GM23338 (cell line): ENCODE data around the gene PTGIS.

ENCODE experiments used
- POLR2AphosphoS5 ChIP-seq: IDR thresholded peaks from 2 replicates; pipeline ENCODE4 v1.6.1; 2016; ENCODE audit warnings: antibody characterized with exemption, low read depth
- TF ChIP-seq, protein P1 (sequence below), 2 experiments: fragments of 200-600 bp in 1 of 2; sonication (generic) in 1 of 2; conservative IDR thresholded peaks; 2 replicates each; pipeline versions ENCODE4 v1.5.1 to v1.6.1; 2016 to 2017; ENCODE audit warnings: antibody characterized with exemption in 2 of 2, low read depth in 2 of 2, mild to moderate bottlenecking in 2 of 2, moderate library complexity in 1 of 2

DNA sequence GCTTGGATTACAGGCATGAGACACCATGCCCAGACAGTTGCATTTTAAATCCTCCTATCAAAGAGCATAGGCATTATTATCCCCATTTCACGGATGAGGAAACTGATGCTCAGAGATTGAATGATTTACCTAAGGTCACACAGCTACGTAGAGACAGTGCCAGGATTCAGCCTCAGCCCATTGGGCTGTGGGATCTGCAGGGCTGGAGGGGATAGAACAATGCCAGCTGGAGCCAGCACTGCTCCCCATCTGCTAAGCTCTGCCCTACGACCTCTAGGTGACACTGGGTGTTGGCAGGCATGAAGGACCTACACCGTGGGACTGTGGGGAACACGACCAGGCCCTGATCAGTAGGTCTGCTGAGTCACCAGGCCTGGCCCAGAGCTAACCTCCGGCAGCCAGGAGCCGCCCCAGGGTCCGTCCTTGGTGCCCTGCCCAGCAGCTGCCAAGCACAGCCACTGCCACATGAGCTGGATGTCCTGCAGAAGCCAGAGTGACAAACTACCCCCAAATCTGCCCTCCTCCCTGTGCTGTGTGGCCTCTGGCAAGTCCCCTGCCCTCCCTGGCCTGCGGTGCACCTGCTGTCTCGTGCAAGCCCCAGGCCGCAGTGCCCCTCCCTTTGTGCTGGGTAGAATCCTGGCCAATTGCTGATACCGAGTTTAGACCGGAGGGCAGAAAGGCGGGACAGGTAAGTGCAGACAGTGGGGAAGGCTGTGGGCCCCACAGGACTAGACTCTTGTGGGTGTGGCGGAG is 47.6 kb upstream of the PTGIS start:
- TF ChIP-seq POLR2AphosphoS5, result no peak
- TF ChIP-seq, protein P1, sequence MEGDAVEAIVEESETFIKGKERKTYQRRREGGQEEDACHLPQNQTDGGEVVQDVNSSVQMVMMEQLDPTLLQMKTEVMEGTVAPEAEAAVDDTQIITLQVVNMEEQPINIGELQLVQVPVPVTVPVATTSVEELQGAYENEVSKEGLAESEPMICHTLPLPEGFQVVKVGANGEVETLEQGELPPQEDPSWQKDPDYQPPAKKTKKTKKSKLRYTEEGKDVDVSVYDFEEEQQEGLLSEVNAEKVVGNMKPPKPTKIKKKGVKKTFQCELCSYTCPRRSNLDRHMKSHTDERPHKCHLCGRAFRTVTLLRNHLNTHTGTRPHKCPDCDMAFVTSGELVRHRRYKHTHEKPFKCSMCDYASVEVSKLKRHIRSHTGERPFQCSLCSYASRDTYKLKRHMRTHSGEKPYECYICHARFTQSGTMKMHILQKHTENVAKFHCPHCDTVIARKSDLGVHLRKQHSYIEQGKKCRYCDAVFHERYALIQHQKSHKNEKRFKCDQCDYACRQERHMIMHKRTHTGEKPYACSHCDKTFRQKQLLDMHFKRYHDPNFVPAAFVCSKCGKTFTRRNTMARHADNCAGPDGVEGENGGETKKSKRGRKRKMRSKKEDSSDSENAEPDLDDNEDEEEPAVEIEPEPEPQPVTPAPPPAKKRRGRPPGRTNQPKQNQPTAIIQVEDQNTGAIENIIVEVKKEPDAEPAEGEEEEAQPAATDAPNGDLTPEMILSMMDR (conservative IDR thresholded peaks at IDR 0.05; ENCODE audit: low read depth in 2 of 2), result no peak
